Measurements from ENCODE around the gene ST7.

Gene ST7

GRCh38 chr7:116980354-116980753 is 27.1 kb downstream of the ST7 start:
- no peak for FAIRE-seq

DNA sequence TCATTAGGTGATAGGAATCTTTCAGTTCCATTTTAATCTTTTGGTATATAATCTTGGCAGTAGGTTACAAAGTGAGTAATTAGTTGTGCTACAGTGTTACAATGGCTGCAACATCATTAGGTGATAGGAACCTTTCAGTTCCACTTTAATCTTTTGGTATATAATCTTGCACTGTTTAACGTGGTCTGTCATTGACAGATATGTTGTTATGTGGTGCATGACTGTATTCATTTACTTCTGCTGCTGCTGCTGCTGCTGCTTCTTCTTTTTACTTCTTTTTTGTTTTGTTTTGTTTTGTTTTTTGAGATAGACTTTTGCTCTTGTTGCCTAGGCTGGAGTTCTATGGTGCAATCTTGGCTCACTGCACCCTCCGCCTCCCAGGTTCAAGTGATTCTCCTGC is 28.6 kb downstream of the ST7 start:
- no peak for FAIRE-seq

GRCh38 chr7:116984511-116984910 is 31.2 kb downstream of the ST7 start:
- no peak for FAIRE-seq

DNA sequence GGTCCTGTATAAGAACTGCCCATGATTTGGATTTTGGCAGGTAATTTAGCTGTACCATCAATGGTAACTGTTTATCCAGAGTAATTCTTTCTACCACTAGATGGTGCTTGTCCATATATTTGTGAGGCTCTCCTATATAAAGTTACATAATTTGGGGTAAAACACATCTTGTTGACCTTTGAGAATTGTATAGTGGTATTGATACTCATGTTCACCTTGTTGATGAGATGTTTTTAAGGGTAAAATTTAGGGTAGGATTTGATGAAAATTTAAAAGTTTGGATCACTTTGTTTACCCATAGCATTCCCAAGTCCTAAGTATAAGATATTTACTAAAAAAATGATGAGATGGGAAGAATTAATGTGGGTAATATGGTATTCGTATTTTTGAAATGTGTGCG is 31.6 kb downstream of the ST7 start:
- peak; percentile 86 for FAIRE-seq

DNA sequence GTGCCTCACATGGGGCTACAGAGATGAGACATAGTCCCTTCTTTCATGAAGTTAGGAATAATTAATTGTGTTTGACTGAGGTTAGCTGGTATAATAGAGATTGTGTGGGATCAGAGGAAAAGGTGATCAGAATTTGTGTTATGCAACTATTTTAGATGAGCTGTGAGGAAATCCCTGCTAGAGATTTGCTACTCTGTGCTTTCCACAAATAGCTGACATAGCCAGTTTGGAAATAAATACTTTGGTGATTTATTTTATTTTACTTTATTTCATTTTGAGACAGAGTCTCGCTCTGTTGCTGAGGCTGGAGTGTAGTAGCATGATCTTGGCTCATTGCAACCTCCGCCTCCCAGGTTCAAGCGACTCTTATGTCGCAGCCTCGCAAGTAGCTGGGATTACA is 32.3 kb downstream of the ST7 start:
- no peak for FAIRE-seq

- no peak for FAIRE-seq
Observed at GRCh38 chr7:116986611-116987565, 33.6 kb downstream of the ST7 start.

DNA sequence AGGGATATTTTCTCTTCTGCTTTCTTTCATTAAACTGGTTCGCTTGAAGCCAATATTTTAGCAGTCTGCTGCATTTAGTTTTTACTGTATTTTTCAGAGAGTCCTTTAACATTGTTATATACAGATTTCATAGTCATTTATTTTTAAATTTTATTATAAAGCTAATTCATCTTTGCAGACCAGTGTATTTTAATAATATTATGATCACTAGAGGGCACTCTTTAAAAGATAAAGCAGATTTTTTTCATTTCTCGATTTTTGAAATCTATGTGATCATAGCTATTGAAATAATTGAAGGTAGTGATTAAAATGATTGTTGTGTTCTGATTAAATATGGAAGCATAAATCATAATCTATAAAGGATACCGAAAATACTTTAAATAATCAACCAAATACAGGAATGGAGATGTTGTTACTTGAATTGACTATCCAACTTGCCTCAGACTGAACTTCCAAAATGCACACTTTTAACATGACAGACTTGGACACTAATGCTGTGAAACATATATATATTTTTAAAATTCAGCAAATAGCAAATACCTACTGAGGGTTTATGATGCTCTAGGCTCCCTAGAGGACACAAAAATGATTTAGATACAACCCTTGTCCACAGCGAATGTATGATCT is 35.2 kb downstream of the ST7 start:
- FAIRE-seq = peak; percentile 79

DNA sequence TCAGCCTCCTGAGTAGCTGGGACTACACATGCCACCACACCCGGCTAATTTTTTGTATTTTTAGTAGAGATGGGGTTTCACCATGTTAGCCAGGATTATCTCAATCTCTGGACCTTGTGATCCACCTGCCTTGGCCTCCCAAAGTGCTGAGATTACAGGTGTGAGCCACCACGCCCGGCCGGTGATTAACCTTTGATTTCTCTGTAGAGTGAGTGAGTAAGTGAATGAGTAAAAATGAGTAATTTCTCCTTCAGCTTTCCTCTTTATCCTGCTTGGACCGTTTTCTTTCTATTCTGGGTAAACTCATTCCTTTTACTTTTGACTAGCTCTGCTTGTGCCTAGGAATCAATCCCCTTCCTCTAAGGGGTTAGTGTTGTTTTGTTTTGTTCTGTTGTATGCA is 36.8 kb downstream of the ST7 start:
- FAIRE-seq = no peak

GRCh38 chr7:116991233-116991632 is 37.9 kb downstream of the ST7 start:
- FAIRE-seq = no peak

DNA sequence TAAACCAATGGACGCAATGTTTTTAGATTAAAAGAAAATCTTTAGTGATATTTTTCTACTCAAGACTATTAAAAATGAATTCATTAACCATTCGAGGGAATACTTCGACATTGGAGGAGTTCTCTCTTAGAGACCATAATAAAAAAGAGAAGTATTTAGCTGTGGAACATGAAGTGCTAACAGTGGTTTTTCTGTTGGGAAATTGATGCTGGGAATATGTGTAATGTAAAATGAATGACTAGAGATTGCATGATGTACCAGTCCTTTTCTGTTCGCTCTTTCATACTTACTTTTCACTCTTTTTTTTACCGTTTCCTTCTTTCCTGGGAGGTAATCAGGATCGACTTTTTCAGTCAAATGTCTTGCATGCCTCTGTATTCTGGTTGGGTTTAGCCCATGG is 41.3 kb downstream of the ST7 start:
- no peak for FAIRE-seq

GRCh38 chr7:116997972-116998371 is 44.7 kb downstream of the ST7 start:
- FAIRE-seq = no peak

GRCh38 chr7:116998567-116999175 is 45.4 kb downstream of the ST7 start:
- FAIRE-seq = no peak

- no peak for FAIRE-seq
Observed at GRCh38 chr7:116999311-116999710, 46.0 kb downstream of the ST7 start.

- FAIRE-seq = no peak
Observed at GRCh38 chr7:117001283-117001682, 48.0 kb downstream of the ST7 start.

DNA sequence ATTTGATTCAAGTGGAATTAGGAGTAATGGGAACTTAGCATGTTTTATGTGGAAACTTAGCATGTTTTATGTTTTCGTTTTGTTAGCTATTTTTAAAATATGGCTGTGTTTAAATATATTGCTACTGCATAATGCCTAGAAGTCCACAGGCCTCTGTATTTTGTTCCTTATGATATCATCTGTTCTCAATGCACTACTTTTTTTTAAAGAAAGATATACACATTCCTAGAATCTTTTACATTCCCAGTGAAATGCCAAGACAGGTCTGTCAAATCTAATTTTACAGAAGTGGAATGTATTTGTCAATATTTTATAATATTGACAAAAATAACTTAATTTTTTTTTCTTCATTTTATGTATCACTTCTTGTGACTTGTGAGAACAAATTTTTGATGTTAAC is 51.6 kb downstream of the ST7 start:
- no peak for FAIRE-seq

DNA sequence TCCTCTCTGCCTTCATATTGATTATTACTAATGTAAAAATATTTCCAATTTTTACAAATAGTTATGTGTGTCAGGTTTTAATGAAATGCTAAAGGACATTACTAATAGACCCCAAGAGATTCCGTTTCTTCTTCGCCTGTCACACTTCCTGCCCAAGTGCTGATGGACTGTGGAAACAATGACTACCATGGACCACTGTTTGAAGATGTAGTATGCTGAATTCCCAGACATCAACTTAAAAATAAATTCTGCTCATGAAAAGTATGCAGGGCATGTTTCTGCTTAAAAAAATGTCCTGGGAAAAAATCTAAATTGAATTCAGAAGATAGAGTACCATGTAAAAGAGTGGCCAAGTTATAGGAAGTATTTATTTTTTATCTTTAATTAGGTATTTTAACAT is 52.1 kb downstream of the ST7 start:
- no peak for FAIRE-seq

DNA sequence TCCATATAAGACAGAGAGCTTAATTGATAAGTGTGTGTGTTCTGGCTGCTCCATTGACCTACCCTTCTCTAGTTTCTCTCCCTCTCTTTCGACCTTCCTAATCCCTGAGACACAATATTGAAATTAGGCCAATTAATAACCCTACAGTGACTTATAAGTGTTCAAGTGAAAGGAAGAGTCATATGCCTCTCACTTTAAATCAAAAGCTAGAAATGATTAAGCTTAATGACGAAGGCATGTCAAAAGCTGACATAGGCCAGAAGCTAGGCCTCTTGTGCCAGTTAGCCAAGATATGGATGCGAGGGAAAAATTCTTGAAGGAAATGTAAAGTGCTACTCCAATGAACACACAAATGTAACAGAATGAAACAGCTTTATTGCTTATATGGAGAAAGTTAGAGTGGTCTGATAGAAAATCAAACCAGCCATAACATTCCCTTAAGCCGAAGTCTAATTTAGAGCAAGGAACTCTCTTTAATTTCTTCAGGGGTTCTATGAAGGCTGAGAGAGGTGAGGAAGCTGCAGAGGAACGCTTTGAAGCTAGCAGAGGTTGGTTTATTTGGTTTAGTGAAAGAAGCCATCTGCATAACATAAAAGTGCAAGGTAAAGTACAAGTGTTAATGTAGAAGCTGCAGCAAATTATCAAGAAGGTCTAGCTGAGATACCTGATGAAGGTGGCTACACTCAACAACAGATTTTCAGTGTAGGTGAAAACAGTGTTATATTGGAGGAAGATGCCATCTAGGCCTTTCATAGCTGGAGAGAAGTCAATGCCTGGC is 53.8 kb downstream of the ST7 start:
- no peak for FAIRE-seq

GRCh38 chr7:117008118-117008885 is 55.0 kb downstream of the ST7 start:
- no peak for FAIRE-seq

GRCh38 chr7:117008886-117009531 is 55.7 kb downstream of the ST7 start:
- FAIRE-seq = no peak

GRCh38 chr7:117009705-117010361 is 56.5 kb downstream of the ST7 start:
- no peak for FAIRE-seq

All from islet of Langerhans (tissue), 1 donor.